PC-9 (cell line): ENCODE measurements around the gene CAPN14.

Experiments
- CTCF ChIP-seq: fragments of 200-600 bp; sonication (generic); conservative IDR thresholded peaks from 2 replicates; pipeline ENCODE4 v1.6.1; 2017; ENCODE audit warnings: mixed run types, antibody characterized with exemption, mild to moderate bottlenecking, moderate library complexity
- EZH2 ChIP-seq: fragments of 200-600 bp; sonication (generic); IDR thresholded peaks from 2 replicates; pipeline ENCODE4 v1.8.0; 2017; ENCODE audit warnings: antibody characterized with exemption, low read depth

GRCh38 chr2:31189141-31189540 lies 28.2 kb downstream of the CAPN14 start:
- no peak for TF ChIP-seq CTCF
- no peak for TF ChIP-seq EZH2
